Mesendoderm (in vitro differentiated cells): ENCODE results near the gene FXYD5. TPM values are rescaled to one million over a fixed set of nuclear protein-coding genes. Genes with fewer than 3 reads are reported as not detected.

Experiments
- DNase-seq: peaks from one replicate; pipeline ENCODE4 v3.0.0; 2013
- H2AK5ac ChIP-seq: 2 replicates; pipeline ENCODE4 v1.6.1; 2013; ENCODE audit warnings: low read length, inconsistent platforms
- H2BK120ac ChIP-seq: 2 replicates; pipeline ENCODE4 v1.6.1; 2013; ENCODE audit warnings: low read depth, mild to moderate bottlenecking, low read length, moderate library complexity, mixed read lengths
- H2BK15ac ChIP-seq: replicated peaks from 2 replicates; pipeline ENCODE4 v1.6.1; 2013; ENCODE audit warnings: low read depth, mild to moderate bottlenecking, moderate library complexity
- H2BK5ac ChIP-seq: 2 replicates; pipeline ENCODE4 v1.6.1; 2013; ENCODE audit warnings: low read length, inconsistent platforms
- H3K18ac ChIP-seq: 2 replicates; pipeline ENCODE4 v1.6.1; 2013; ENCODE audit warnings: mild to moderate bottlenecking, low read length, mixed read lengths
- H3K23ac ChIP-seq: one replicate; pipeline ENCODE4 v1.6.1; 2013; ENCODE audit warnings: low read length
- H3K27ac ChIP-seq: 2 replicates; pipeline ENCODE4 v1.5.1; 2013; ENCODE audit warnings: low read depth, mild to moderate bottlenecking, inconsistent platforms, low read length, moderate library complexity
- H3K27me3 ChIP-seq: 2 replicates; pipeline ENCODE4 v1.6.1; 2013; ENCODE audit warnings: low read length, control low read depth, mild to moderate bottlenecking, inconsistent platforms; ENCODE audit not compliant: insufficient read depth, poor library complexity
- H3K36me3 ChIP-seq: 2 replicates; pipeline ENCODE4 v1.6.1; 2013; ENCODE audit warnings: low read length, inconsistent platforms; ENCODE audit not compliant: control insufficient read depth, insufficient read depth
- H3K4ac ChIP-seq: one replicate; pipeline ENCODE4 v1.6.1; 2013; ENCODE audit warnings: low read depth, mild to moderate bottlenecking, low read length, moderate library complexity
- H3K4me1 ChIP-seq: 2 replicates; pipeline ENCODE4 v1.6.1; 2013; ENCODE audit warnings: low read depth, low read length, inconsistent platforms; ENCODE audit not compliant: control insufficient read depth
- H3K4me2 ChIP-seq: 2 replicates; pipeline ENCODE4 v1.6.1; 2013; ENCODE audit warnings: low read length
- H3K4me3 ChIP-seq: 2 replicates; pipeline ENCODE4 v1.5.1; 2013; ENCODE audit warnings: mild to moderate bottlenecking, low read length
- H3K56ac ChIP-seq: one replicate; pipeline ENCODE4 v1.6.1; 2013; ENCODE audit warnings: low read length
- H3K79me1 ChIP-seq: 2 replicates; pipeline ENCODE4 v1.6.1; 2013; ENCODE audit warnings: low read length, inconsistent platforms
- H3K79me2 ChIP-seq: 2 replicates; pipeline ENCODE4 v1.6.1; 2013; ENCODE audit warnings: mild to moderate bottlenecking, low read length; ENCODE audit not compliant: control insufficient read depth, insufficient read depth
- H3K9ac ChIP-seq: 2 replicates; pipeline ENCODE4 v1.6.1; 2013; ENCODE audit warnings: low read length, inconsistent platforms
- H4K5ac ChIP-seq: one replicate; pipeline ENCODE4 v1.6.1; 2013; ENCODE audit warnings: low read length
- H4K8ac ChIP-seq: one replicate; pipeline ENCODE4 v1.6.1; 2013; ENCODE audit warnings: low read depth, mild to moderate bottlenecking, control low read depth, low read length, moderate library complexity
- WGBS: extraction: QIAGEN DNeasy Blood & Tissue Kit; methylation state at CpG from one replicate; pipeline ENCODE4 v1.1.7; 2013; ENCODE audit warnings: low lambda C conversion rate, missing lambda C conversion rate; ENCODE audit not compliant: insufficient coverage; ENCODE audit errors: extremely low coverage; 5-methylcytosine and 5-hydroxymethylcytosine counted together
- polyA plus RNA-seq, 2 experiments: library from polyadenylated mRNA; stranded (reverse); fragments of 200-250 nt; gene quantifications; one replicate each; pipeline ENCODE4 v1.2.3, GENCODE V29; 2013

The FXYD5 gene, protein sequence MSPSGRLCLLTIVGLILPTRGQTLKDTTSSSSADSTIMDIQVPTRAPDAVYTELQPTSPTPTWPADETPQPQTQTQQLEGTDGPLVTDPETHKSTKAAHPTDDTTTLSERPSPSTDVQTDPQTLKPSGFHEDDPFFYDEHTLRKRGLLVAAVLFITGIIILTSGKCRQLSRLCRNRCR
- polyA plus RNA-seq (2013, experiment 1 of 2): 130 TPM
- polyA plus RNA-seq (2013, experiment 2 of 2): 134 TPM

DNA sequence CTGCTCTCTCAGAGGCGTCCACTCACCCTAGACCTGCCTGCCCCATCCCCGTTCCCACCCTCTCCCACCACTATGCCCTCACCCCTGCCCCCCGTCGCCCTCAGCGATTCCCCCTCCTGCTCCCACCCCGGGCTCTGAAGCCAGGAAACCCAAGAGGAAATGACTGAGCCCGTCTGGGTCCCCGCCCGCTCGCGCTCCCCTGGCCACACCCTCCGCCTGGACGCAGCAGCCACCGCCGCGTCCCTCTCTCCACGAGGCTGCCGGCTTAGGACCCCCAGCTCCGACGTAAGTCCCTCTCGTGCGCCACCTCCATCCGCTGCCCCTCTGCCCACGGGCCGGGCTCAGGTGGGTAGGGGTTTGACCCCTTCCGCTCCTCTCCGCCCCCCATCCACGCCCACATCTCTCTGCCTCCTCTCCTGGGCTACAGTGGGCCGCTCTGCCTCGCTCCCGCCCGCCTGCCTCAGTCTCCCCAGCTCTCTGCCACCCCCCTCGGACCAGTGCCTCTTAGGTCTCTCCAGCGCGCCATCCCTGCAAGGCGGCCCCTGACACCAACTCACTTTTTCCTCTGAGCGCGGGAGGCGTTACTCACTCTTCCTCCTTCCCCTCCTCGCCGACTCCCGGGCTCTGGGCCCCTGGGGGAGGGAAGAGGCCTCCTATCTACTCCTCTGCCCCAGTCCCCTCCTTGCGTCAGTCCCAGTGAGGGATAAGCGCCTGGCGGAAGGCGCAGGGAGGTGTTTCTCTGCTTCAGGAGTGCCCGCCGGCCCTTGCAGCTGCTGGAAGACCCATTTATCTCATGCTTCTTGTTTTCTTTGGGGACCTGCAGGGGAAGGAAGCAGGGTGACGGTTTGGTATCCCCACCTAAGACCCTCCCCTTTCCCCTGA, at the start of gene FXYD5:
Gene FXYD5, plus strand, starts transcription at position 211 of the 882 bp plus-strand sequence. CDS start 816 bp downstream, outside the sequence.
- Histone ChIP-seq H3K23ac (peak within 1 kb of the TSS; percentile 91), H3K18ac (peak within 1 kb of the TSS; percentile 44), H3K4me1 (no peaks in the 10 kb centered on the region), H2BK5ac (peak within 1 kb of the TSS; percentile 42), H3K9ac (peak within 1 kb of the TSS; percentile 75), H3K36me3 (no peaks in the 10 kb centered on the region), H2BK120ac (no peak within 1 kb of the TSS), H3K79me1 (peaks cover 1% of the 10 kb centered on the region), H3K27ac (peak within 1 kb of the TSS; percentile 25), H2BK15ac (no peak within 1 kb of the TSS), H3K4me3 (peak within 1 kb of the TSS; percentile 37), H4K5ac (no peak within 1 kb of the TSS), H3K79me2 (no peaks in the 10 kb centered on the region), H3K56ac (peak within 1 kb of the TSS; percentile 98), H2AK5ac (no peak within 1 kb of the TSS), H3K4ac (no peak within 1 kb of the TSS), H3K27me3 (no peaks in the 10 kb centered on the region), H4K8ac (no peak within 1 kb of the TSS), H3K4me2 (peak within 1 kb of the TSS; percentile 51)
- no CpG with 5 or more reads among the region's 49 CpGs for WGBS
- DNase-seq: peak; percentile 94

DNA sequence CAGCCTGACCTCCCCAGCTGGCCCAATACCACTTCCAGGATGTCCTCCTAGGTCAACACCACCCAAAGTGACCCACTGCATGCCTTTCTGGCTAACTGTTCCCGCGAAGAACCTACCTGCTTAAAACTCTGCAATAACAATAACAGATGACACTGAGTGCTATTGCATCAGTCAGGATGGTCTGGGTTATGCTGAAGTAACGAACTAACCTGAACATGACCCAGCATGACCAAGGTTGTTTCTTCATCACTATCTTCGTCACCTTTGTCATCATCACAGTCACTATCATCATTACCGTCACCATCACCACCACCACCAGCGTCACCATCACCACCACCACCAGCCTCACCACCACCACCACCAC, 49.5 kb upstream of the FXYD5 start:
- no peak overlapping the region for H4K8ac ChIP-seq
- WGBS: no CpG with 5 or more reads among the region's 6 CpGs

DNA sequence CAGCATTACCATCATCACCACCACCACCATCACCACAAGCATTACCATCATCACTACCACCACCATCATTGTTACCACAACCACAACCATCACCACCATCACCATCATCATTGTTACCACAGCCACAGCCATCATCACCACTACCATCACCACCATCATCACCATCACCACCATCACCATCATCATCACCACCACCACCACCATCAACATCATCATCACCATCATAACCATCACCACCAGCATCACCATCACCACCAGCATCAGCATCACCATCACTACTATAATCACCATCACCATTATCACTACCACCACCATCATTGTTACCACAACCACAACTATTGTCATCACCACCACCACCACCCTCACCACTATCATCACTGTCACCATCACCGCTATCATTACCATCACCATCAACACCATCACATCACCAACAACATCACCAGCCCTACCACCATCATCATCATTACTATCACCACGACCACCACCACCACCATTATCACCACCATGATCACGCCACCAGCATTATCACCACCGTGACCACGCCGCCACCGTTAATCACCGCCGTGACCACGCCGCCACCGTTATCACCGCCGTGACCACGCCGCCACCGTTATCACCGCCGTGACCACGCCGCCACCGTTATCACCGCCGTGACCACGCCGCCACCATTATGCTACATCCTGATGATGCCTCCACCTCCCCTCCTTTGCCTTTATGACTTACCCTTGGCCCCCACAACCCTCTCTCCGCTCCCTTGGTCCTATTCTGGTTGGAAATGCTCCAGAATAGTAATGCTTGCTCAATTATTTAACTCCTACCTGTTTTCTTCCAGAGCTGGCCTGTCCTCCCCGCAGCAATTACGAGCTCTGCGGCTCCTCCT, 48.9 kb upstream of the FXYD5 start:
- H3K4me2 ChIP-seq: no peak overlapping the region
- no peak for DNase-seq
- H2AK5ac ChIP-seq: no peak overlapping the region
- H3K56ac ChIP-seq: no peak overlapping the region
- H4K5ac ChIP-seq: no peak overlapping the region
- H3K79me1 ChIP-seq: no peaks in the 10 kb centered on the region
- H3K27me3 ChIP-seq: no peaks in the 10 kb centered on the region
- no peak overlapping the region for H2BK120ac ChIP-seq
- no CpG with 5 or more reads among the region's 30 CpGs for WGBS
- no peaks in the 10 kb centered on the region for H3K4me1 ChIP-seq
- H3K79me2 ChIP-seq: no peaks in the 10 kb centered on the region
- no peak overlapping the region for H4K8ac ChIP-seq
- no peak overlapping the region for H3K23ac ChIP-seq
- H2BK5ac ChIP-seq: no peak overlapping the region
- no peak overlapping the region for H3K27ac ChIP-seq
- H3K9ac ChIP-seq: no peak overlapping the region
- H3K18ac ChIP-seq: no peak overlapping the region
- H3K36me3 ChIP-seq: no peaks in the 10 kb centered on the region
- H2BK15ac ChIP-seq: no peak overlapping the region
- H3K4ac ChIP-seq: no peak overlapping the region
- H3K4me3 ChIP-seq: no peak overlapping the region

More for the DNA sequence above, 49.5 kb upstream of the FXYD5 start:
- no peak overlapping the region for H3K4me2 ChIP-seq
- H2BK5ac ChIP-seq: no peak overlapping the region
- no peaks in the 10 kb centered on the region for H3K4me1 ChIP-seq
- no peak overlapping the region for H2BK15ac ChIP-seq
- no peak overlapping the region for H3K4ac ChIP-seq
- no peak overlapping the region for H3K4me3 ChIP-seq
- no peaks in the 10 kb centered on the region for H3K27me3 ChIP-seq
- H3K79me2 ChIP-seq: no peaks in the 10 kb centered on the region
- no peaks in the 10 kb centered on the region for H3K36me3 ChIP-seq
- no peaks in the 10 kb centered on the region for H3K79me1 ChIP-seq
- no peak for DNase-seq
- H3K27ac ChIP-seq: no peak overlapping the region
- no peak overlapping the region for H2AK5ac ChIP-seq
- no peak overlapping the region for H3K18ac ChIP-seq
- H3K23ac ChIP-seq: no peak overlapping the region
- no peak overlapping the region for H3K9ac ChIP-seq
- no peak overlapping the region for H2BK120ac ChIP-seq
- H4K5ac ChIP-seq: no peak overlapping the region
- no peak overlapping the region for H3K56ac ChIP-seq

DNA sequence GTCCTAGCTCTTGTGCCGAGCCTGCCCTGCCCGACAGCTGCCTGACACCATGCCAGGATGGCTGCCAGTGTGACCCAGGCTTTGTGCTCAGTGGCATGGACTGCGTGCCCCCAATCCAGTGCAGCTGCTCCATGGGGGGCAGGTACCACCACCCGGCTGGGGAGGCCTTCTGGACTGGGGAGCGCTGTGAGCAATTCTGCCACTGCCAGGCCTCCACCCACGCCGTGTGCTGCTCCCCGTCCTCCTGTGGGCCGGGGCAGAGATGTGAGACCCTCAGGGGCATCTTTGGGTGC, 48.3 kb upstream of the FXYD5 start:
- H3K9ac ChIP-seq: no peak overlapping the region
- no peak overlapping the region for H3K23ac ChIP-seq
- H2BK5ac ChIP-seq: no peak overlapping the region
- no peak overlapping the region for H3K4me2 ChIP-seq
- H3K79me1 ChIP-seq: no peaks in the 10 kb centered on the region
- no peak overlapping the region for H2BK15ac ChIP-seq
- H3K4me1 ChIP-seq: no peaks in the 10 kb centered on the region
- H3K4me3 ChIP-seq: no peak overlapping the region
- no peaks in the 10 kb centered on the region for H3K36me3 ChIP-seq
- no peak overlapping the region for H2AK5ac ChIP-seq
- no peak overlapping the region for H4K5ac ChIP-seq
- no CpG with 5 or more reads among the region's 9 CpGs for WGBS
- no peak for DNase-seq
- H2BK120ac ChIP-seq: no peak overlapping the region
- no peak overlapping the region for H3K27ac ChIP-seq
- H3K79me2 ChIP-seq: no peaks in the 10 kb centered on the region
- H3K18ac ChIP-seq: no peak overlapping the region
- no peaks in the 10 kb centered on the region for H3K27me3 ChIP-seq
- H3K56ac ChIP-seq: no peak overlapping the region
- H4K8ac ChIP-seq: no peak overlapping the region
- H3K4ac ChIP-seq: no peak overlapping the region

DNA sequence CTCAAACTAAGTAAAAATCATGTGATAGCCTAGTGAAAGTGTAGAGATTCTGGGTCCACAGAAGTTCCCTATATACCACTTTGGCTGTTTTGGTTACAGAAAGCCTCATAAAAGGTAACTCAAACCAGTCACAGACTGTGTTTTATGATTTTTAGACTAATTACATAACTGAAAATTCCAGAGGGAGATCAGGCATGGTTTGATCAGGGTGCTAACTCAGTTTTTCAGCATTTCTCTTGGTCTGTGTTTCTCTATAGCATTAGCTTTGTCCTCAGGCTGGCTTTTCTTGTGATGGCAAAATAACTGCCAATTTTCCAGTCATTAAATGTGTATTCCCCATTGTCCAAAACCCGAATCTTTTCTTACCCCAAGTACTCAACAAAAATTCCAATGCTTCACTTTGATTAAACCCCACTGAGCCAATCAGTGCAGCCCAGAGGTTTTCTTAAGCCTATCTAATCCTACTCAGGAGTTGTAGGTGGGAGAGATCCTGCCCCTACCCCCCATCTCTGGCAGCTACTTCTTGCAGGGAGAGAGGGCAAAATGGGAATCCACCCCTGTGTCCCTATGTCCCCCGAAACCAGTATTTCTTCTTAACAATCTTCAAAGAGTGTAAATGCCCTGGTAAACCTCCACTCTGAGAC, 47.5 kb upstream of the FXYD5 start:
- H2BK120ac ChIP-seq: no peak overlapping the region
- H2BK5ac ChIP-seq: no peak overlapping the region
- no peak overlapping the region for H3K27ac ChIP-seq
- H3K36me3 ChIP-seq: no peaks in the 10 kb centered on the region
- H3K4me1 ChIP-seq: no peaks in the 10 kb centered on the region
- H4K5ac ChIP-seq: no peak overlapping the region
- H3K79me2 ChIP-seq: no peaks in the 10 kb centered on the region
- H4K8ac ChIP-seq: no peak overlapping the region
- H3K4me2 ChIP-seq: no peak overlapping the region
- no peak overlapping the region for H2AK5ac ChIP-seq
- no CpG with 5 or more reads among the region's 2 CpGs for WGBS
- H3K23ac ChIP-seq: no peak overlapping the region
- no peak overlapping the region for H2BK15ac ChIP-seq
- no peak overlapping the region for H3K4me3 ChIP-seq
- H3K18ac ChIP-seq: no peak overlapping the region
- H3K56ac ChIP-seq: no peak overlapping the region
- H3K79me1 ChIP-seq: no peaks in the 10 kb centered on the region
- no peak overlapping the region for H3K4ac ChIP-seq
- no peak overlapping the region for H3K9ac ChIP-seq
- H3K27me3 ChIP-seq: no peaks in the 10 kb centered on the region
- DNase-seq: no peak
